ENCODE data around the gene FRMD4A. TPM values are rescaled to one million over a fixed set of nuclear protein-coding genes. Genes with fewer than 3 reads are reported as not detected.

The FRMD4A gene
- total RNA-seq, 1 experiment from 2014 or later, result 18.3 TPM

DNA sequence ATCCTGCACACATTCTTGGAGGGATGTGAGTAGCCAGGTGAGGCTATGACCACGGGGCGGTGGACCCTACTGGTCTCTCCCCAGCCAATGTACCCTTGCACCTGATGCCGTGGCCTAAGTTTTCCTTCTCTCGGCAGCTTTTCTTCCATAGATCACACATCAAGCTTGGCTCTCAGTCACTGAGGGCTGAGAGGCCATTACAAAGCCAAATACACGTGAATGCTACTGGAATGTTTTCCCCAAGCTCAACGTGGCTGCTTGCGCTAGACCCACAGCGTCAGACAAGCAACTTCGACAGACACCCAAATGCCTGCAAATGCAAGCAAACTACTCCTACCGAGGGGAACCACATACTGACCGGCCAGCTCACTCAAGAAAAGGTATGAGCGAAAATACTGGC is 660.8 kb downstream of the FRMD4A start:
- H4K20me1 ChIP-seq (ENCODE audit: insufficient read depth), result no peaks in the 10 kb centered on the region
- no peak overlapping the region for H3K4me3 ChIP-seq
- H3K4me1 ChIP-seq (replicated peaks; ENCODE audit: insufficient read depth), result no peaks in the 10 kb centered on the region
- H3K27ac ChIP-seq, result no peak overlapping the region
- no peak overlapping the region for H3K4me2 ChIP-seq
- no peaks in the 10 kb centered on the region for H3K36me3 ChIP-seq (ENCODE audit: low read depth)
- H2AFZ ChIP-seq, result no peak overlapping the region
- no peak for DNase-seq
- no peaks in the 10 kb centered on the region for H3K9me3 ChIP-seq (ENCODE audit: insufficient read depth, low read depth)
- CTCF ChIA-PET, result no interaction called here
- no peaks in the 10 kb centered on the region for H3F3A ChIP-seq (ENCODE audit: insufficient read depth, low read depth)
- intact Hi-C loops (cut with micrococcal nuclease; ENCODE audit: unreplicated experiment), result no loop called here
- BruUV-seq (replicated peaks), result no TSS peak
- no peaks in the 10 kb centered on the region for H3K79me2 ChIP-seq (ENCODE audit: low read depth)
- no peaks in the 10 kb centered on the region for H3K9me2 ChIP-seq (ENCODE audit: insufficient read depth)
- H3K27me3 ChIP-seq (ENCODE audit: insufficient read depth, low read depth), result no peaks in the 10 kb centered on the region
- TF ChIP-seq EZH2 (IDR thresholded peaks at IDR 0.05; ENCODE audit: low read depth) (no peak), CTCF (conservative IDR thresholded peaks at IDR 0.05) (no peak)
- POLR2A ChIA-PET (ENCODE audit: unreplicated experiment), result no interaction called here

DNA sequence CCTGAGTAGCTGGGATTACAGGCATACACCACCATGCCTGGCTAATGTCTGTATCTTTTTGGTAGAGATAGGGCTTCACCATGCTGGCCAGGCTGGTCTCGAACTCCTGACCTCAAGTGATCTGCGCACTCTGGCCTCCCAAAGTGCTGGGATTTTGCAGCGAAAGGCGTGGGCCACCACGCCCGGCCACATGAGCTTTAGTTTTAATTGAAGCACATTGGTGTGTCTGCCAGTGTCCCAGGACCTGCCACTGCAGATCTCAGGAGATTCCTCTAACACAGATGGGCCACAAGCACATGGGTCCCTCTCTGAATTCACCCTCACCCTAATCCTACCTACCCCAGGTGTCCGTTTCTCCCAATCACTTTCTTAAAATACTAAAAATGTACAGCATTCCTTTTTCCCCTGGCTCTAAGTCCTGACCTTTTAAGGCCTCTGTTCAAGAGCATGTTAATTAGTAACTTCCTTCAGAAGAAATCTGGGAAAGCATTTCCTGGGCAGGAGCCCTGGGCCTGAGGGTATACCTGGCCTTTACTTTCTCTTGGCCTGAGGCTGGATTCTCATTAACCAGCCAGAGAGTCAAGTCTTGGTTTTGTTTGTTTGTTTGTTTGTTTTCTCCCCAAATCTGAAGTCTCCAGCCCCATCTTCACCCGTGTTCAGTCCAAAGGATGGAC is 661.4 kb downstream of the FRMD4A start:
- H3K79me2 ChIP-seq (ENCODE audit: low read depth), result no peaks in the 10 kb centered on the region
- CTCF ChIA-PET, result no interaction called here
- intact Hi-C loops (cut with micrococcal nuclease; ENCODE audit: unreplicated experiment), result no loop called here

GRCh38 chr10:13668126-13668525 is 662.6 kb downstream of the FRMD4A start:
- Histone ChIP-seq H3K27ac (no peak overlapping the region), H3K4me1 (replicated peaks; ENCODE audit: insufficient read depth) (no peaks in the 10 kb centered on the region), H3F3A (ENCODE audit: insufficient read depth, low read depth) (no peaks in the 10 kb centered on the region), H3K79me2 (ENCODE audit: low read depth) (no peaks in the 10 kb centered on the region), H3K9me2 (ENCODE audit: insufficient read depth) (no peaks in the 10 kb centered on the region), H2AFZ (no peak overlapping the region), H3K9me3 (ENCODE audit: insufficient read depth, low read depth) (no peaks in the 10 kb centered on the region), H3K4me2 (no peak overlapping the region), H3K4me3 (no peak overlapping the region), H3K36me3 (ENCODE audit: low read depth) (no peaks in the 10 kb centered on the region), H3K27me3 (ENCODE audit: insufficient read depth, low read depth) (no peaks in the 10 kb centered on the region), H4K20me1 (ENCODE audit: insufficient read depth) (no peaks in the 10 kb centered on the region)
- CTCF ChIA-PET, result no interaction called here
- POLR2A ChIA-PET (ENCODE audit: unreplicated experiment), result no interaction called here
- no peak for TF ChIP-seq CTCF (conservative IDR thresholded peaks at IDR 0.05)
- no peak for TF ChIP-seq EZH2 (IDR thresholded peaks at IDR 0.05; ENCODE audit: low read depth)
- no peak for DNase-seq
- intact Hi-C loops (cut with micrococcal nuclease; ENCODE audit: unreplicated experiment), result no loop called here
- BruUV-seq (replicated peaks), result no TSS peak

More for the DNA sequence above, 661.4 kb downstream of the FRMD4A start:
- BruUV-seq (replicated peaks), result no TSS peak
- no peaks in the 10 kb centered on the region for H4K20me1 ChIP-seq (ENCODE audit: insufficient read depth)
- no peak for DNase-seq
- no peak overlapping the region for H3K27ac ChIP-seq
- H3K4me3 ChIP-seq, result no peak overlapping the region
- no peak overlapping the region for H2AFZ ChIP-seq
- H3F3A ChIP-seq (ENCODE audit: insufficient read depth, low read depth), result no peaks in the 10 kb centered on the region
- no peaks in the 10 kb centered on the region for H3K9me3 ChIP-seq (ENCODE audit: insufficient read depth, low read depth)
- POLR2A ChIA-PET (ENCODE audit: unreplicated experiment), result no interaction called here
- H3K4me2 ChIP-seq, result no peak overlapping the region
- H3K9me2 ChIP-seq (ENCODE audit: insufficient read depth), result no peaks in the 10 kb centered on the region
- no peaks in the 10 kb centered on the region for H3K4me1 ChIP-seq (replicated peaks; ENCODE audit: insufficient read depth)
- no peaks in the 10 kb centered on the region for H3K36me3 ChIP-seq (ENCODE audit: low read depth)
- TF ChIP-seq CTCF (conservative IDR thresholded peaks at IDR 0.05) (no peak), EZH2 (IDR thresholded peaks at IDR 0.05; ENCODE audit: low read depth) (no peak)
- no peaks in the 10 kb centered on the region for H3K27me3 ChIP-seq (ENCODE audit: insufficient read depth, low read depth)
